ENCODE data around the gene FYN. TPM values are rescaled to one million over a fixed set of nuclear protein-coding genes. Genes with fewer than 3 reads are reported as not detected.
A peak's percentile ranks its signal among the peaks of the same experiment; 100 is the strongest.
"Not testable (repeated sequence)": the region's sequence is repeated elsewhere in the genome, so short reads cannot be mapped to it uniquely, and the experiment has no call there.

FYN gene
- polyA plus RNA-seq, 1 donor (not counting 4 experiments of a cell fraction or from before 2014, with no cell fraction given), result 24.7 TPM

GRCh38 chr6:111837007-111837406, 36.2 kb downstream of the FYN start:
- peaks cover 6% of the 10 kb centered on the region for H3K4me1 ChIP-seq (ENCODE audit: control insufficient read depth, extremely low read depth, insufficient read depth, low read length)
- H3K9me1 ChIP-seq (ENCODE audit: control insufficient read depth, extremely low read depth, insufficient read depth, low read length), result no peaks in the 10 kb centered on the region
- DNase-seq (ENCODE audit: low read depth, low spot score) (no peak), FAIRE-seq (no peak)
- H3K27me3 ChIP-seq (ENCODE audit: control insufficient read depth, extremely low read depth, insufficient read depth, low read length), result no peaks in the 10 kb centered on the region
- no peaks in the 10 kb centered on the region for H3K79me2 ChIP-seq (ENCODE audit: control insufficient read depth, insufficient read depth, low read length)
- TF ChIP-seq EZH2 (IDR thresholded peaks at IDR 0.05; ENCODE audit: low read length), result no peak
- no peak for TF ChIP-seq CTCF (optimal IDR thresholded peaks at IDR 0.05 in 1 of 3, IDR thresholded peaks at IDR 0.05 in 1 of 3, conservative IDR thresholded peaks at IDR 0.05 in 1 of 3; ENCODE audit: extremely low read depth in 1 of 3, insufficient read depth in 2 of 3, low read length in 3 of 3)
- H3K9me3 ChIP-seq (ENCODE audit: control insufficient read depth, low read depth, low read length), result no peaks in the 10 kb centered on the region
- H3K36me3 ChIP-seq (ENCODE audit: control insufficient read depth in 2 of 2, extremely low read depth in 1 of 2, insufficient read depth in 2 of 2, low read length in 2 of 2), result no peaks in the 10 kb centered on the region
- dilution Hi-C loops (cut with MboI; ENCODE audit: extremely low pct_ligation_motif_present, low sequenced_read_pairs), result no loop called here
- no peak overlapping the region for H3K27ac ChIP-seq (ENCODE audit: control insufficient read depth, insufficient read depth, low read length)
- no peak overlapping the region for H3K9ac ChIP-seq (ENCODE audit: control insufficient read depth, extremely low read depth, insufficient read depth, low read length)
- H3K4me3 ChIP-seq (ENCODE audit: control insufficient read depth in 2 of 3, extremely low read depth in 1 of 3, insufficient read depth in 2 of 3, low read depth in 1 of 3, low read length in 3 of 3), result no peak overlapping the region
- H2AFZ ChIP-seq (ENCODE audit: control insufficient read depth, low read length), result no peak overlapping the region
- no peak overlapping the region for H3K4me2 ChIP-seq (ENCODE audit: control insufficient read depth, extremely low read depth, insufficient read depth, low read depth, low read length)
- no peaks in the 10 kb centered on the region for H4K20me1 ChIP-seq (ENCODE audit: control insufficient read depth, extremely low read depth, insufficient read depth, low read length)

GRCh38 chr6:111835807-111836206, 37.4 kb downstream of the FYN start:
- Histone ChIP-seq H2AFZ (ENCODE audit: control insufficient read depth, low read length) (no peak overlapping the region), H4K20me1 (ENCODE audit: control insufficient read depth, extremely low read depth, insufficient read depth, low read length) (no peaks in the 10 kb centered on the region), H3K79me2 (ENCODE audit: control insufficient read depth, insufficient read depth, low read length) (no peaks in the 10 kb centered on the region), H3K9me3 (ENCODE audit: control insufficient read depth, low read depth, low read length) (no peaks in the 10 kb centered on the region), H3K9me1 (ENCODE audit: control insufficient read depth, extremely low read depth, insufficient read depth, low read length) (no peaks in the 10 kb centered on the region), H3K4me3 (ENCODE audit: control insufficient read depth in 2 of 3, extremely low read depth in 1 of 3, insufficient read depth in 2 of 3, low read depth in 1 of 3, low read length in 3 of 3) (no peak overlapping the region), H3K9ac (ENCODE audit: control insufficient read depth, extremely low read depth, insufficient read depth, low read length) (no peak overlapping the region), H3K4me2 (ENCODE audit: control insufficient read depth, extremely low read depth, insufficient read depth, low read depth, low read length) (no peak overlapping the region), H3K27me3 (ENCODE audit: control insufficient read depth, extremely low read depth, insufficient read depth, low read length) (no peaks in the 10 kb centered on the region), H3K36me3 (ENCODE audit: control insufficient read depth in 2 of 2, extremely low read depth in 1 of 2, insufficient read depth in 2 of 2, low read length in 2 of 2) (no peaks in the 10 kb centered on the region), H3K27ac (ENCODE audit: control insufficient read depth, insufficient read depth, low read length) (no peak overlapping the region), H3K4me1 (ENCODE audit: control insufficient read depth, extremely low read depth, insufficient read depth, low read length) (peaks cover 6% of the 10 kb centered on the region)
- DNase-seq (ENCODE audit: low read depth, low spot score) (no peak), FAIRE-seq (peak; percentile 20)
- TF ChIP-seq EZH2 (IDR thresholded peaks at IDR 0.05; ENCODE audit: low read length) (no peak), CTCF (optimal IDR thresholded peaks at IDR 0.05 in 1 of 3, IDR thresholded peaks at IDR 0.05 in 1 of 3, conservative IDR thresholded peaks at IDR 0.05 in 1 of 3; ENCODE audit: extremely low read depth in 1 of 3, insufficient read depth in 2 of 3, low read length in 3 of 3) (no peak)
- dilution Hi-C loops (cut with MboI; ENCODE audit: extremely low pct_ligation_motif_present, low sequenced_read_pairs), result no loop called here

- DNase-seq (ENCODE audit: low read depth, low spot score); dilution Hi-C loops (cut with MboI; ENCODE audit: extremely low pct_ligation_motif_present, low sequenced_read_pairs); H3K79me2 ChIP-seq (ENCODE audit: control insufficient read depth, insufficient read depth, low read length); H3K27ac ChIP-seq (ENCODE audit: control insufficient read depth, insufficient read depth, low read length); H3K4me3 ChIP-seq (ENCODE audit: control insufficient read depth in 2 of 3, extremely low read depth in 1 of 3, insufficient read depth in 2 of 3, low read depth in 1 of 3, low read length in 3 of 3); H3K9me3 ChIP-seq (ENCODE audit: control insufficient read depth, low read depth, low read length); H3K4me2 ChIP-seq (ENCODE audit: control insufficient read depth, extremely low read depth, insufficient read depth, low read depth, low read length); H2AFZ ChIP-seq (ENCODE audit: control insufficient read depth, low read length); H3K9ac ChIP-seq (ENCODE audit: control insufficient read depth, extremely low read depth, insufficient read depth, low read length); H3K27me3 ChIP-seq (ENCODE audit: control insufficient read depth, extremely low read depth, insufficient read depth, low read length); H3K36me3 ChIP-seq (ENCODE audit: control insufficient read depth in 2 of 2, extremely low read depth in 1 of 2, insufficient read depth in 2 of 2, low read length in 2 of 2); FAIRE-seq; H3K9me1 ChIP-seq (ENCODE audit: control insufficient read depth, extremely low read depth, insufficient read depth, low read length); H3K4me1 ChIP-seq (ENCODE audit: control insufficient read depth, extremely low read depth, insufficient read depth, low read length); H4K20me1 ChIP-seq (ENCODE audit: control insufficient read depth, extremely low read depth, insufficient read depth, low read length): not testable (repeated sequence)
These were observed 37.9 kb downstream of the FYN start for GRCh38 chr6:111835398-111835797.
